Neural cell (in vitro differentiated cells): Measurements from ENCODE around the gene DCP1A.
A peak's percentile ranks its signal among the peaks of the same experiment; 100 is the strongest.

Experiments used
- CTCF ChIP-seq: fragments of 450-650 bp; IDR thresholded peaks from 2 replicates; pipeline ENCODE4 v1.5.1; 2014; ENCODE audit warnings: antibody characterized with exemption, mild to moderate bottlenecking, moderate library complexity; ENCODE audit not compliant: poor library complexity, severe bottlenecking
- EP300 ChIP-seq: fragments of 450-650 bp; conservative IDR thresholded peaks from 2 replicates; pipeline ENCODE4 v1.6.1; 2014; ENCODE audit warnings: antibody characterized with exemption, mild to moderate bottlenecking, moderate library complexity; ENCODE audit not compliant: poor library complexity, severe bottlenecking
- MXI1 ChIP-seq: fragments of 450-650 bp; conservative IDR thresholded peaks from 2 replicates; pipeline ENCODE4 v1.6.1; 2014; ENCODE audit warnings: antibody characterized with exemption, mild to moderate bottlenecking; ENCODE audit not compliant: poor library complexity, severe bottlenecking

- TF ChIP-seq CTCF (no peak), MXI1 (peak; percentile 3), EP300 (no peak)
Measured at GRCh38 chr3:53254509-53255422, 92.6 kb downstream of the DCP1A start.
